ENCODE measurements around the gene TMEM184A.

TMEM184A gene

GRCh38 chr7:1559626-1560590 is 3.9 kb upstream of the TMEM184A start:
- intact Hi-C loops (cut with DNase I; ENCODE audit: low total_unique reads) = no loop called here
- no peaks in the 10 kb centered on the region for H3K36me3 ChIP-seq
- no peaks in the 10 kb centered on the region for H3K9me3 ChIP-seq
- H3K27me3 ChIP-seq = peaks cover 0 to 54% of the 10 kb centered on the region in 2 donors
- H3K27ac ChIP-seq = no peak overlapping the region
- peaks cover 0 to 33% (median 7%) of the 10 kb centered on the region in 4 donors for H3K4me1 ChIP-seq
- H3K4me3 ChIP-seq = no peak overlapping the region
- no peak for TF ChIP-seq CTCF (IDR thresholded peaks at IDR 0.05)
- no peak for DNase-seq

DNA sequence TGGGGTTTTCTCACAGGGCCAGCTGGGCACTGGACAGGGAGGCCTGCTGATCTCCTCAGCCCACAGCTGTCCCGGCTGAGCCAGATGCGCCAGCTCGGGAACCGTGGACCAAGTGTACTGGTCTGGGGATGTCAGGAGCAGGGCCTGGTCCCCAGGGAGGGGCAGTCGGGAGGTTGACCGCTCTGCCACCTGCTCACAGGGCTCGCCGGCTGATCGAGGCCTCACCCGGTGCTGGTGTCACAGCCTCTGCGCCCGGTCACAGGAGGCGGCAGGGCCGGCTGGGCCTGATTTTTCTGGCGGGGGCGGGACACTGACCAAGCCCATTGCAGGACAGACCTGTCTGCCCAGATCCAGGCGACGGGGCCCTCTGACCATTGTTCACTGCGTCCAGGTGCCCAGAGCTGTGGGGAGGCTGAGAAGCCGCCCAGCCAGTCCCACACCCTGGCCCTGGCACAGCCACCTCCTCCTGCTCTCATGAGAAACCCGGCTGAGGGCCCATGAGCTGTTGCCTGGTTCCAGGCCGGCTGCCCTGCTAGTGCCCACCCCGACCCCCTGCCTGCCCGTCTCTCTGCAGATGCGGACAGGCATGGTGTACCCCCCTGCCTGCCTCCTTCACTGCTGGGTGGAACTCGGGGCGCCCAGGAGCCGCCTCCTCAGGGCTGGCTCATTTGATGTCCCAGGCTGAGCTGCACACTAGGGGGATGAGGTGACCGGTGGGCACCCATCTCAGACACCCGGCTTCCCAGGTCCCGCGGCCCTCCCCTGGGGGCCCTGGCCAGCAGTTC is 3.0 kb upstream of the TMEM184A start:
- Histone ChIP-seq H3K36me3 (no peaks in the 10 kb centered on the region), H3K27ac (no peak overlapping the region), H3K9me3 (no peaks in the 10 kb centered on the region), H3K27me3 (peaks cover 0 to 54% of the 10 kb centered on the region in 2 donors), H3K4me3 (no peak overlapping the region), H3K4me1 (peaks cover 0 to 34% (median 7%) of the 10 kb centered on the region in 4 donors)
- DNase-seq = no peak
- intact Hi-C loops (cut with DNase I; ENCODE audit: low total_unique reads) = no loop called here
- TF ChIP-seq CTCF (IDR thresholded peaks at IDR 0.05) = no peak

DNA sequence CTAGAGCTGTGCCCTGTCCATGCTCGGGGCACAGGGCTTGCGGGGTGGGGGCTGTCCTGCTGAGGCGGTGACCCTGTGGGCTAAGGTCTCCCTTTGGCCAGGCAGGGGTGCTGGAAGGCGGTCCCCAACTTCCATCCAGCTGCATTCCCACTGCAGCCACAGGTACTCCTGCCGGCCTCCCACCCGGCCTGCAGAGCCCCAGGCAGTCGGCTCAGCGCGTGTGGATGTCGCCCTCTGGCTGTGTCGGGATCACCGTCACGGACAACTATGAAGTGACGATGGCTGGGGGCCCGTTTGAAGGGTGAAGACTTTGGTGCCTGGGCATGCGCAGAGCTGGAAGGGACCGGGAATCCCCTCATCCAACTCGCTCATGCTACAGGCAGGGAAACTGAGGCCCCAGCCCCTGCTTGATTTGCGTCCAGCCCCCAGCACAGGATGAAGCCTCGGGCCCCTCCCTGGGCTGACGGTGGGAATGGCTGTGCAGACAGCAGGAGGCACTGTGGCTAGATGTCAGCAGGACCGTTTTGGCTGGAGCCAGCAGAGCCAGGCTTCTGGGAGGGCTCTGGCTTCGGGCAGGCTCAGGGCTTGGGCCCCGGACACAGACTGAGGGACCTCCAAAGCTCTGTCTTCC is 2.3 kb upstream of the TMEM184A start:
- Histone ChIP-seq H3K36me3 (no peaks in the 10 kb centered on the region), H3K4me1 (peaks cover 0 to 34% (median 7%) of the 10 kb centered on the region in 4 donors), H3K27ac (no peak overlapping the region), H3K4me3 (no peak overlapping the region), H3K9me3 (no peaks in the 10 kb centered on the region), H3K27me3 (peaks cover 0 to 54% of the 10 kb centered on the region in 2 donors)
- no peak for DNase-seq
- peak; percentile 17 to 30 for TF ChIP-seq CTCF (IDR thresholded peaks at IDR 0.05)
- intact Hi-C loops (cut with DNase I; ENCODE audit: low total_unique reads) = no loop called here

- Histone ChIP-seq H3K4me3 (no peak overlapping the region), H3K9me3 (no peaks in the 10 kb centered on the region), H3K27ac (no peak overlapping the region), H3K4me1 (peaks cover 0 to 34% (median 7%) of the 10 kb centered on the region in 4 donors), H3K27me3 (peaks cover 0 to 53% of the 10 kb centered on the region in 2 donors), H3K36me3 (no peaks in the 10 kb centered on the region)
- no peak for DNase-seq
- intact Hi-C loops (cut with DNase I; ENCODE audit: low total_unique reads) = no loop called here
- TF ChIP-seq CTCF (IDR thresholded peaks at IDR 0.05) = no peak
Observed at GRCh38 chr7:1557771-1558170, 1.8 kb upstream of the TMEM184A start.

DNA sequence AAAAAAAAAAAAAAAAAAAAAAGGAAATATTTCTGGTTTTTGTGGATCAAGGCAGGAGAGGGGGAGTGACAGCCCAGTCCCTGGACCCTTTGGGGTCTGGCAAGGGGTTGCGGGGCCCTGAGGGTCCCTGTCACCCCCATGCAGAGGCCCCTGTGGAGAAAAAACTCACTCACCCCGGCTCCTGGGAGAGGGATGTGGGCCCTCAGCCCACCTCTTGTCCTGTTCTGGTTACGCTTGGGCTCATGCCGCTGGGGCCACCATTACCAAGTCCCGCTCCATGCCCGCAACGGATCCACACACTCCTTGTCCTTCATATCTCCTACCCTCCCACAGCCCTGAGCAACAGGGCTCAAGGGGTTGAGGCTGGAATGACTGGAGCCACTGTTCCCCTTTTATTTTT is 1.0 kb upstream of the TMEM184A start:
- H3K4me3 ChIP-seq = no peak overlapping the region
- TF ChIP-seq CTCF (IDR thresholded peaks at IDR 0.05) = no peak
- H3K27ac ChIP-seq = no peak overlapping the region
- peaks cover 0 to 34% (median 7%) of the 10 kb centered on the region in 4 donors for H3K4me1 ChIP-seq
- no peaks in the 10 kb centered on the region for H3K36me3 ChIP-seq
- DNase-seq = no peak
- peaks cover 0 to 49% of the 10 kb centered on the region in 2 donors for H3K27me3 ChIP-seq
- intact Hi-C loops (cut with DNase I; ENCODE audit: low total_unique reads) = no loop called here
- H3K9me3 ChIP-seq = no peaks in the 10 kb centered on the region

Data from tibial artery (tissue), 4 donors.